Astrocyte (in vitro differentiated cells and primary cell): ENCODE results near the gene TUB. TPM values are rescaled to one million over a fixed set of nuclear protein-coding genes. Genes with fewer than 3 reads are reported as not detected.

Experiments used
- DNase-seq: peaks from one replicate; pipeline ENCODE4 v3.0.0-alpha.2; 2010; ENCODE audit warnings: low read depth
- FAIRE-seq: peaks from 2 replicates; lab custom pipeline; 2011; peaks lifted over from hg19 to GRCh38; lab: Jason Lieb, UNC
- H2AFZ ChIP-seq: 2 replicates; pipeline ENCODE4 v1.6.0; 2012; ENCODE audit warnings: low read depth, low read length, inconsistent platforms
- H3K27ac ChIP-seq: 2 replicates; pipeline ENCODE4 v1.5.1; 2011; ENCODE audit warnings: low read depth, low read length, inconsistent platforms
- H3K27me3 ChIP-seq: 2 replicates; pipeline ENCODE4 v1.6.0; 2011; ENCODE audit warnings: low read length, inconsistent platforms; ENCODE audit not compliant: insufficient read depth
- H3K36me3 ChIP-seq: 2 replicates; pipeline ENCODE4 v1.5.1; 2011; ENCODE audit warnings: low read length, inconsistent platforms; ENCODE audit not compliant: insufficient read depth
- H3K4me1 ChIP-seq: 2 replicates; pipeline ENCODE4 v1.5.1; 2011; ENCODE audit warnings: low read length, inconsistent platforms; ENCODE audit not compliant: insufficient read depth
- H3K4me2 ChIP-seq: 2 replicates; pipeline ENCODE4 v1.6.0; 2012; ENCODE audit warnings: low read length, inconsistent platforms
- H3K4me3 ChIP-seq: 2 replicates; pipeline ENCODE4 v1.5.1; 2011; ENCODE audit warnings: low read depth, mild to moderate bottlenecking, low read length, inconsistent platforms; ENCODE audit not compliant: insufficient read depth
- H3K79me2 ChIP-seq: 2 replicates; pipeline ENCODE4 v1.6.0; 2012; ENCODE audit warnings: mild to moderate bottlenecking, low read length, inconsistent platforms; ENCODE audit not compliant: insufficient read depth
- H3K9ac ChIP-seq: 2 replicates; pipeline ENCODE4 v1.6.0; 2012; ENCODE audit warnings: mild to moderate bottlenecking, low read length, inconsistent platforms
- H3K9me3 ChIP-seq: 2 replicates; pipeline ENCODE4 v1.5.1; 2012; ENCODE audit warnings: low read depth, mild to moderate bottlenecking, low read length, inconsistent platforms; ENCODE audit not compliant: insufficient read depth
- H4K20me1 ChIP-seq: 2 replicates; pipeline ENCODE4 v1.6.0; 2012; ENCODE audit warnings: low read length, inconsistent platforms; ENCODE audit not compliant: insufficient read depth
- H3K27ac Mint-ChIP-seq: one replicate; pipeline ENCODE4 v1.8.0; 2021; ENCODE audit warnings: mild to moderate bottlenecking, mixed read lengths; ENCODE audit not compliant: unreplicated experiment
- H3K27me3 Mint-ChIP-seq: one replicate; pipeline ENCODE4 v1.8.0; 2021; ENCODE audit warnings: low read depth, mixed read lengths; ENCODE audit not compliant: unreplicated experiment
- H3K36me3 Mint-ChIP-seq: one replicate; pipeline ENCODE4 v1.8.0; 2021; ENCODE audit warnings: low read depth, mixed read lengths; ENCODE audit not compliant: unreplicated experiment
- H3K4me1 Mint-ChIP-seq: one replicate; pipeline ENCODE4 v1.8.0; 2021; ENCODE audit warnings: low read depth, mixed read lengths; ENCODE audit not compliant: unreplicated experiment
- H3K4me3 Mint-ChIP-seq: one replicate; pipeline ENCODE4 v1.8.0; 2021; ENCODE audit warnings: mild to moderate bottlenecking, moderate library complexity, mixed read lengths; ENCODE audit not compliant: unreplicated experiment
- H3K9me3 Mint-ChIP-seq: one replicate; pipeline ENCODE4 v1.8.0; 2021; ENCODE audit warnings: mild to moderate bottlenecking, mixed read lengths; ENCODE audit not compliant: unreplicated experiment
- EZH2 ChIP-seq: IDR thresholded peaks from 2 replicates; pipeline ENCODE4 v1.6.1; 2012; ENCODE audit warnings: mild to moderate bottlenecking, low read length, inconsistent platforms; ENCODE audit not compliant: insufficient read depth
- total RNA-seq: library from RNA; stranded (reverse); gene quantifications from 2 replicates; pipeline ENCODE4 v1.2.1, GENCODE V29; 2021
- TF ChIP-seq, protein P1 (sequence below): IDR thresholded peaks from 2 replicates; pipeline ENCODE4 v1.5.1; 2011; ENCODE audit warnings: low read depth, mild to moderate bottlenecking, inconsistent platforms, low read length, moderate library complexity; ENCODE audit not compliant: insufficient read depth

The TUB gene
- total RNA-seq, 1 donor from 2014 or later = 5.7 TPM

DNA sequence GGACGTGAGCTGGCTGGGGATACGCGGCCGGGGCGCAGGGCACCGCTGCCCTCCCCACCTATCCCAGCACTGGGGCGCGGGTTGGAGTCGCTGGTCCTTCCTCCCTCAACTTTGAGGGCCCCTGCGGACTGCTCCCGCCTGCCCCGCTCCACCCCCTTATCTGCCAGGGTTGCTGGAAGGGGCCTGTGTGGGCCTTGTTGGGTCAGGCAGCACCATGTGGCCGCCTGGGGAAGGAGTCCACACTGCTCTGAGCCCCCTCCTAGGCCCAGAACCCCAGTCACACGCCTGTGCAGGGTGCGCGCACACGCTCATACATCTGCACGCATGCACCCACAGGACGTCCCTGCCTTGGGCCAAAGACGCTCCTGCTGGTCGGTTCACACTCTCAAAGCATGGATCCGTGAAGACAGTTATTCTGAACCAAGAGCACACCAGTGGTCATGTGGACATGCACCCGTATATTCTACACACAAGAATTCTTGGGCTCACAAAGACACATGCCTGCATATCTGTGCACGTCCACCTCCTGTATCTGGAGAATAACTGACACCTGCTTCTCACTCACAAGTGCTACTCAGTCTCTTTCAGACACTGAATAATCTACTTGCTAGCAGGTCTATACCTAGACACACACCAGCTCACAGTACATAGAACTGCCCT is 710 bp downstream of the TUB start:
- no peak overlapping the region for H3K27ac ChIP-seq

DNA sequence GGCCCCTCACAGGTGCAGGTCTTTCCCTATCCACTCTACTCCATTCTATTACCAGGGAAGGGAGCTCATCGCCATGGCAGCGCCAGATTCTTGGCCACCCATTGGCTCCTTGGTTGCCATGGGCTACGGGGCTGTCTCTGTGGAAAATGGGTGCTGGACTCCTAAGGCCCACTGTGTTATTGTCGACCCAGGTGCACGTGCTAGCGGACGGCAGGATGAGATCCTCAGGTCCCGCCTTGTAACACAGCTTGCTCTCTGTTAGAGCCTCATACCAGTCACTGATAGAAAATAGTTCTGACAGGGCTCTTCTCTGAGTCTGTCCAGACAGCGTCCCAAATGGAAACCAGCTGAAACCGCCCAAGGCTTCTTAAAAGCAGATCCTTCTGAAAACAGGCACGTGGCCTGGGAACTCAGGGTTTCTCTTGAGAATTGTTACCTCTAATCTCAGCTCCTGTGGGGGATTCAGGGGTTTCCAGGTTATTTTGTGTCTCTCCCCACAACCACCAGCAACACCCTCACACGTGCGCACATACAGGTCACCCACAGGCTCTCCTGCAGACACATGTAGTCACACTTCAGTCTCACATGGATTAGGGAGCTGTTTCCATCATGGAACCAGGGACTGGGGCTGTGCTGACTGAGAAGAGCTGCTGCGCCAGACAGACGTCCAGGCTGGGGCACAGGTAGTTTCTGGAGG is 1.5 kb downstream of the TUB start:
- Histone ChIP-seq H3K4me3 (no peak overlapping the region), H3K4me1 (peaks cover 8% of the 10 kb centered on the region), H3K36me3 (no peaks in the 10 kb centered on the region), H3K27ac (no peak overlapping the region), H3K4me2 (peak overlapping the region; percentile 89), H4K20me1 (peaks cover 50% of the 10 kb centered on the region), H3K27me3 (peaks cover 3% of the 10 kb centered on the region), H3K9ac (no peak overlapping the region), H3K9me3 (no peaks in the 10 kb centered on the region), H3K79me2 (peaks cover 3% of the 10 kb centered on the region), H2AFZ (no peak overlapping the region)
- no peak overlapping the region for H3K4me3 Mint-ChIP-seq
- DNase-seq (no peak), FAIRE-seq (no peak)
- TF ChIP-seq, protein P1, sequence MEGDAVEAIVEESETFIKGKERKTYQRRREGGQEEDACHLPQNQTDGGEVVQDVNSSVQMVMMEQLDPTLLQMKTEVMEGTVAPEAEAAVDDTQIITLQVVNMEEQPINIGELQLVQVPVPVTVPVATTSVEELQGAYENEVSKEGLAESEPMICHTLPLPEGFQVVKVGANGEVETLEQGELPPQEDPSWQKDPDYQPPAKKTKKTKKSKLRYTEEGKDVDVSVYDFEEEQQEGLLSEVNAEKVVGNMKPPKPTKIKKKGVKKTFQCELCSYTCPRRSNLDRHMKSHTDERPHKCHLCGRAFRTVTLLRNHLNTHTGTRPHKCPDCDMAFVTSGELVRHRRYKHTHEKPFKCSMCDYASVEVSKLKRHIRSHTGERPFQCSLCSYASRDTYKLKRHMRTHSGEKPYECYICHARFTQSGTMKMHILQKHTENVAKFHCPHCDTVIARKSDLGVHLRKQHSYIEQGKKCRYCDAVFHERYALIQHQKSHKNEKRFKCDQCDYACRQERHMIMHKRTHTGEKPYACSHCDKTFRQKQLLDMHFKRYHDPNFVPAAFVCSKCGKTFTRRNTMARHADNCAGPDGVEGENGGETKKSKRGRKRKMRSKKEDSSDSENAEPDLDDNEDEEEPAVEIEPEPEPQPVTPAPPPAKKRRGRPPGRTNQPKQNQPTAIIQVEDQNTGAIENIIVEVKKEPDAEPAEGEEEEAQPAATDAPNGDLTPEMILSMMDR = no peak
- no peak for TF ChIP-seq EZH2
- peaks cover 5% of the 10 kb centered on the region for H3K9me3 Mint-ChIP-seq
- no peaks in the 10 kb centered on the region for H3K36me3 Mint-ChIP-seq
- peaks cover 20% of the 10 kb centered on the region for H3K4me1 Mint-ChIP-seq
- peak overlapping the region; percentile 47 for H3K27ac Mint-ChIP-seq
- peaks cover 53% of the 10 kb centered on the region for H3K27me3 Mint-ChIP-seq

More for the DNA sequence above, 710 bp downstream of the TUB start:
- no peak for FAIRE-seq
- H3K36me3 Mint-ChIP-seq = no peaks in the 10 kb centered on the region
- TF ChIP-seq EZH2 = no peak
- TF ChIP-seq, protein P1 = no peak
- H2AFZ ChIP-seq = peak overlapping the region; percentile 78
- H3K4me1 ChIP-seq = peaks cover 8% of the 10 kb centered on the region
- H3K27me3 ChIP-seq = peaks cover 3% of the 10 kb centered on the region
- H3K4me2 ChIP-seq = peak overlapping the region; percentile 89
- peaks cover 49% of the 10 kb centered on the region for H3K27me3 Mint-ChIP-seq
- H3K9ac ChIP-seq = peak overlapping the region; percentile 62
- H3K4me3 ChIP-seq = peak overlapping the region; percentile 56
- peak overlapping the region; percentile 29 for H3K27ac Mint-ChIP-seq
- peaks cover 18% of the 10 kb centered on the region for H3K4me1 Mint-ChIP-seq
- no peaks in the 10 kb centered on the region for H3K36me3 ChIP-seq
- no peak for DNase-seq
- peaks cover 3% of the 10 kb centered on the region for H3K79me2 ChIP-seq
- H3K9me3 Mint-ChIP-seq = peaks cover 5% of the 10 kb centered on the region
- H3K4me3 Mint-ChIP-seq = peak overlapping the region; percentile 80
- peaks cover 42% of the 10 kb centered on the region for H4K20me1 ChIP-seq
- H3K9me3 ChIP-seq = no peaks in the 10 kb centered on the region

DNA sequence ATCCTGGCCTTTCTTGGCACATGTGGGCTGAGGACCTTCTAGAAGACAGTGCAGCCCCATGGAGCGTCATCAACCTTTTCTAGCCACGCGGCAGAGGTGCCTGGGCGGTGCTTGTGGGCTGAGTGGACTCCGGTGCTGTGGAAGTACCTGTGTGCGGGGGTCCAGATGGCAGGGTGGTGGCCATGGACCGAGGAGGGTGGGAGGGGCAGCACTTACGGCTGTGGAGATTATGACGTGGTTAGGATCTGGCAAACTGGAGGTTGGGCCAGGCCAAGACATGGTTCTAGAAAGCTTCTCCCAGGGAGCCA is 2.0 kb downstream of the TUB start:
- H3K36me3 ChIP-seq = no peaks in the 10 kb centered on the region
- no peak for DNase-seq
- FAIRE-seq = no peak
- peaks cover 3% of the 10 kb centered on the region for H3K27me3 ChIP-seq
- Mint-ChIP-seq H3K4me1 (peaks cover 20% of the 10 kb centered on the region), H3K9me3 (peaks cover 5% of the 10 kb centered on the region), H3K4me3 (no peak overlapping the region), H3K36me3 (peaks cover 2% of the 10 kb centered on the region), H3K27me3 (peaks cover 58% of the 10 kb centered on the region), H3K27ac (no peak overlapping the region)
- H2AFZ ChIP-seq = no peak overlapping the region
- TF ChIP-seq, protein P1 = no peak
- no peak for TF ChIP-seq EZH2
- no peak overlapping the region for H3K27ac ChIP-seq
- no peak overlapping the region for H3K4me2 ChIP-seq
- no peaks in the 10 kb centered on the region for H3K9me3 ChIP-seq
- H3K79me2 ChIP-seq = peaks cover 3% of the 10 kb centered on the region
- H3K9ac ChIP-seq = no peak overlapping the region
- H3K4me1 ChIP-seq = peaks cover 8% of the 10 kb centered on the region
- H3K4me3 ChIP-seq = no peak overlapping the region
- H4K20me1 ChIP-seq = peaks cover 55% of the 10 kb centered on the region
